C4-2B (cell line): ENCODE data around the gene MSI2.

Experiments used
- ZFX ChIP-seq: fragments of 450-650 bp; IDR thresholded peaks from 2 replicates; pipeline ENCODE4 v1.6.1; 2017
- TF ChIP-seq, protein P1 (sequence below): fragments of 450-650 bp; conservative IDR thresholded peaks from 2 replicates; pipeline ENCODE4 v1.5.1; 2017; ENCODE audit warnings: mild to moderate bottlenecking

DNA sequence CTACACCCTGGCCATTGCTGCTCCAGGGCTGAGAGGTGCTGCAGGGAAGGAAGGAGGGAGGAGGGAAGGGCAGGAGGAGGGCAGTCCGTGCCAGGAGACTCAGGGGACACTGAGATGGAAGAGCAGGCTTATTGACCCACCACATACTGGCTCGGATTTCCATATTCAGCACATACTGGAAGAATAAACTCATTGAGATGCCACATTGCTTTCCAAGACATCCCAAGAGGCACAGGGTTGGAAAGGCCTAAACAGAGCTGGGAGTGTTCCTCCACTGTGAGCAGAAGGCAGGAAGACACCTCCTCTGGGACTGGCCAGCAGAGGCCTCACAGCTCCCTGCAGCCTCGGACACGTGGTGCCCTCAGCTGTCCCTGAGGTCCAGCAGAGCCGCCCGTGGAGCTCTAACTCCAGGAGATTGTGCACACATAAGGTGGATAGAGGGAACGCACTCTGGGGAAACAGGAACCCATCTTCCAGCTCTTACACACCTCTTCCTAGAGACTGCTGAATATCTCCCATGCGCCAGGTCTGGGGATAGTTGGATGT, 471.4 kb downstream of the MSI2 start:
- TF ChIP-seq, protein P1, sequence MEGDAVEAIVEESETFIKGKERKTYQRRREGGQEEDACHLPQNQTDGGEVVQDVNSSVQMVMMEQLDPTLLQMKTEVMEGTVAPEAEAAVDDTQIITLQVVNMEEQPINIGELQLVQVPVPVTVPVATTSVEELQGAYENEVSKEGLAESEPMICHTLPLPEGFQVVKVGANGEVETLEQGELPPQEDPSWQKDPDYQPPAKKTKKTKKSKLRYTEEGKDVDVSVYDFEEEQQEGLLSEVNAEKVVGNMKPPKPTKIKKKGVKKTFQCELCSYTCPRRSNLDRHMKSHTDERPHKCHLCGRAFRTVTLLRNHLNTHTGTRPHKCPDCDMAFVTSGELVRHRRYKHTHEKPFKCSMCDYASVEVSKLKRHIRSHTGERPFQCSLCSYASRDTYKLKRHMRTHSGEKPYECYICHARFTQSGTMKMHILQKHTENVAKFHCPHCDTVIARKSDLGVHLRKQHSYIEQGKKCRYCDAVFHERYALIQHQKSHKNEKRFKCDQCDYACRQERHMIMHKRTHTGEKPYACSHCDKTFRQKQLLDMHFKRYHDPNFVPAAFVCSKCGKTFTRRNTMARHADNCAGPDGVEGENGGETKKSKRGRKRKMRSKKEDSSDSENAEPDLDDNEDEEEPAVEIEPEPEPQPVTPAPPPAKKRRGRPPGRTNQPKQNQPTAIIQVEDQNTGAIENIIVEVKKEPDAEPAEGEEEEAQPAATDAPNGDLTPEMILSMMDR, result no peak
- no peak for TF ChIP-seq ZFX
